ENCODE results near the gene ESYT2.

Gene ESYT2

GRCh38 chr7:158832994-158833393, 3.7 kb upstream of the ESYT2 start:
- POLR2A ChIA-PET, result interaction anchor here (0.9 to 1.2 kb wide), 2 partner anchors 20 to 129 kb away, joined by 3 read pairs; partner anchors contain the start of gene NCAPG2

DNA sequence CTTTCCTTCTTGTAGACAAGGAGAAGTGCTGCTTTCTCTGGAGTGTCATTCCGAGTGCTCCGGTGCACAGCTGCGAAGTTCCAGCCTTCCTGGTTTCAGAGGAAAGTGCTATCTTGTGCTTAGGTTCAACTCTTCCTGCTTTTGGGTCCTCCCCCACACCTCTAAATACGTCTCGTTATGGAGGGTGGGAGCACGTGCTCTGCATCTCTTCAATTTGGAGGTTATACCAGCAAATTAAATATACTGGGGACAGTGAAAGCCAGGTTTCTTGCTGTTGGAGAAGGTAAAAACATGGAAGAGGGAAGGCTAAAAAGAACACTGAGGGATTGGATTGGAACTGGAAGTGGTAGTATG, 2.4 kb upstream of the ESYT2 start:
- no peak overlapping the region for H3K27ac ChIP-seq (ENCODE audit: extremely low read depth, low read depth, low read length)
- H3K36me3 ChIP-seq (ENCODE audit: control insufficient read depth in 2 of 2, insufficient read depth in 1 of 2, low read length in 2 of 2), result no peaks in the 10 kb centered on the region
- no peaks in the 10 kb centered on the region for H3K9me3 ChIP-seq (ENCODE audit: control insufficient read depth, insufficient read depth, low read depth, low read length)
- no peak overlapping the region for H3K4me3 ChIP-seq (ENCODE audit: low read depth, low read length)
- no peaks in the 10 kb centered on the region for H3K4me1 ChIP-seq (ENCODE audit: control insufficient read depth, insufficient read depth, low read length)
- ChIA-PET POLR2A (interaction anchor here (1.2 kb wide), 1 partner anchor 21 kb away, joined by 3 read pairs; no protein-coding TSS in a partner anchor), CTCF (no interaction called here)
- TF ChIP-seq, protein P1, sequence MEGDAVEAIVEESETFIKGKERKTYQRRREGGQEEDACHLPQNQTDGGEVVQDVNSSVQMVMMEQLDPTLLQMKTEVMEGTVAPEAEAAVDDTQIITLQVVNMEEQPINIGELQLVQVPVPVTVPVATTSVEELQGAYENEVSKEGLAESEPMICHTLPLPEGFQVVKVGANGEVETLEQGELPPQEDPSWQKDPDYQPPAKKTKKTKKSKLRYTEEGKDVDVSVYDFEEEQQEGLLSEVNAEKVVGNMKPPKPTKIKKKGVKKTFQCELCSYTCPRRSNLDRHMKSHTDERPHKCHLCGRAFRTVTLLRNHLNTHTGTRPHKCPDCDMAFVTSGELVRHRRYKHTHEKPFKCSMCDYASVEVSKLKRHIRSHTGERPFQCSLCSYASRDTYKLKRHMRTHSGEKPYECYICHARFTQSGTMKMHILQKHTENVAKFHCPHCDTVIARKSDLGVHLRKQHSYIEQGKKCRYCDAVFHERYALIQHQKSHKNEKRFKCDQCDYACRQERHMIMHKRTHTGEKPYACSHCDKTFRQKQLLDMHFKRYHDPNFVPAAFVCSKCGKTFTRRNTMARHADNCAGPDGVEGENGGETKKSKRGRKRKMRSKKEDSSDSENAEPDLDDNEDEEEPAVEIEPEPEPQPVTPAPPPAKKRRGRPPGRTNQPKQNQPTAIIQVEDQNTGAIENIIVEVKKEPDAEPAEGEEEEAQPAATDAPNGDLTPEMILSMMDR (tag by site-specific recombination; IDR thresholded peaks at IDR 0.05), result no peak
- TF ChIP-seq ZIC2 (tag by site-specific recombination; IDR thresholded peaks at IDR 0.05) (no peak), ZBTB1 (tag by site-specific recombination; IDR thresholded peaks at IDR 0.05) (no peak), ZEB2 (tag by site-specific recombination; IDR thresholded peaks at IDR 0.05) (no peak), ZNF223 (tag by site-specific recombination; IDR thresholded peaks at IDR 0.05) (no peak), ZNF548 (tag by site-specific recombination; IDR thresholded peaks at IDR 0.05) (no peak), ZNF114 (tag by site-specific recombination; IDR thresholded peaks at IDR 0.05) (no peak), ZNF76 (tag by site-specific recombination; IDR thresholded peaks at IDR 0.05; ENCODE audit: borderline replicate concordance, low read depth) (no peak), ZNF423 (tag by site-specific recombination; IDR thresholded peaks at IDR 0.05) (no peak), ZNF214 (tag by site-specific recombination; IDR thresholded peaks at IDR 0.05; ENCODE audit: borderline replicate concordance) (no peak), ZNF514 (tag by site-specific recombination; IDR thresholded peaks at IDR 0.05) (no peak)
- TF ChIP-seq, protein P2, sequence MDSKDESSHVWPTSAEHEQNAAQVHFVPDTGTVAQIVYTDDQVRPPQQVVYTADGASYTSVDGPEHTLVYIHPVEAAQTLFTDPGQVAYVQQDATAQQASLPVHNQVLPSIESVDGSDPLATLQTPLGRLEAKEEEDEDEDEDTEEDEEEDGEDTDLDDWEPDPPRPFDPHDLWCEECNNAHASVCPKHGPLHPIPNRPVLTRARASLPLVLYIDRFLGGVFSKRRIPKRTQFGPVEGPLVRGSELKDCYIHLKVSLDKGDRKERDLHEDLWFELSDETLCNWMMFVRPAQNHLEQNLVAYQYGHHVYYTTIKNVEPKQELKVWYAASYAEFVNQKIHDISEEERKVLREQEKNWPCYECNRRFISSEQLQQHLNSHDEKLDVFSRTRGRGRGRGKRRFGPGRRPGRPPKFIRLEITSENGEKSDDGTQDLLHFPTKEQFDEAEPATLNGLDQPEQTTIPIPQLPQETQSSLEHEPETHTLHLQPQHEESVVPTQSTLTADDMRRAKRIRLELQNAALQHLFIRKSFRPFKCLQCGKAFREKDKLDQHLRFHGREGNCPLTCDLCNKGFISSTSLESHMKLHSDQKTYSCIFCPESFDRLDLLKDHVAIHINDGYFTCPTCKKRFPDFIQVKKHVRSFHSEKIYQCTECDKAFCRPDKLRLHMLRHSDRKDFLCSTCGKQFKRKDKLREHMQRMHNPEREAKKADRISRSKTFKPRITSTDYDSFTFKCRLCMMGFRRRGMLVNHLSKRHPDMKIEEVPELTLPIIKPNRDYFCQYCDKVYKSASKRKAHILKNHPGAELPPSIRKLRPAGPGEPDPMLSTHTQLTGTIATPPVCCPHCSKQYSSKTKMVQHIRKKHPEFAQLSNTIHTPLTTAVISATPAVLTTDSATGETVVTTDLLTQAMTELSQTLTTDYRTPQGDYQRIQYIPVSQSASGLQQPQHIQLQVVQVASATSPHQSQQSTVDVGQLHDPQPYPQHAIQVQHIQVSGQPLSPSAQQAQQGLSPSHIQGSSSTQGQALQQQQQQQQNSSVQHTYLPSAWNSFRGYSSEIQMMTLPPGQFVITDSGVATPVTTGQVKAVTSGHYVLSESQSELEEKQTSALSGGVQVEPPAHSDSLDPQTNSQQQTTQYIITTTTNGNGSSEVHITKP (tag by site-specific recombination; IDR thresholded peaks at IDR 0.05), result no peak

More at GRCh38 chr7:158832994-158833393, 3.7 kb upstream of the ESYT2 start:
- Histone ChIP-seq H3K27ac (ENCODE audit: extremely low read depth, low read depth, low read length) (no peak overlapping the region), H3K9me3 (ENCODE audit: control insufficient read depth, insufficient read depth, low read depth, low read length) (no peaks in the 10 kb centered on the region), H3K4me3 (ENCODE audit: low read depth, low read length) (no peak overlapping the region), H3K36me3 (ENCODE audit: control insufficient read depth in 2 of 2, insufficient read depth in 1 of 2, low read length in 2 of 2) (no peaks in the 10 kb centered on the region), H3K4me1 (ENCODE audit: control insufficient read depth, insufficient read depth, low read length) (no peaks in the 10 kb centered on the region)
- CTCF ChIA-PET, result no interaction called here
- no peak for TF ChIP-seq ZNF792 (tag by site-specific recombination; IDR thresholded peaks at IDR 0.05)
- no peak for TF ChIP-seq ZBTB1 (tag by site-specific recombination; IDR thresholded peaks at IDR 0.05)
- no peak for TF ChIP-seq ZNF184 (tag by site-specific recombination; IDR thresholded peaks at IDR 0.05)
- TF ChIP-seq ZBTB6 (tag by site-specific recombination; IDR thresholded peaks at IDR 0.05), result no peak
- TF ChIP-seq ZFP69B (tag by site-specific recombination; IDR thresholded peaks at IDR 0.05), result no peak
- no peak for TF ChIP-seq GLIS1 (tag by site-specific recombination; IDR thresholded peaks at IDR 0.05)
- TF ChIP-seq ZNF138 (tag by site-specific recombination; IDR thresholded peaks at IDR 0.05; ENCODE audit: borderline replicate concordance), result no peak
- TF ChIP-seq MZF1 (tag by site-specific recombination; IDR thresholded peaks at IDR 0.05; ENCODE audit: borderline replicate concordance), result no peak
- TF ChIP-seq TSHZ1 (tag by site-specific recombination; IDR thresholded peaks at IDR 0.05; ENCODE audit: borderline replicate concordance), result no peak
- TF ChIP-seq, protein P3, sequence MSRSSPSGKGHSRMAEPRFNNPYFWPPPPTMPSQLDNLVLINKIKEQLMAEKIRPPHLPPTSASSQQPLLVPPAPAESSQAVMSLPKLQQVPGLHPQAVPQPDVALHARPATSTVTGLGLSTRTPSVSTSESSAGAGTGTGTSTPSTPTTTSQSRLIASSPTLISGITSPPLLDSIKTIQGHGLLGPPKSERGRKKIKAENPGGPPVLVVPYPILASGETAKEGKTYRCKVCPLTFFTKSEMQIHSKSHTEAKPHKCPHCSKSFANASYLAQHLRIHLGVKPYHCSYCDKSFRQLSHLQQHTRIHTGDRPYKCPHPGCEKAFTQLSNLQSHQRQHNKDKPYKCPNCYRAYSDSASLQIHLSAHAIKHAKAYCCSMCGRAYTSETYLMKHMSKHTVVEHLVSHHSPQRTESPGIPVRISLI (tag by site-specific recombination; IDR thresholded peaks at IDR 0.05), result no peak
- TF ChIP-seq ZNF423 (tag by site-specific recombination; IDR thresholded peaks at IDR 0.05), result no peak
- no peak for TF ChIP-seq ZNF202 (tag by site-specific recombination; IDR thresholded peaks at IDR 0.05; ENCODE audit: borderline replicate concordance)
- TF ChIP-seq ZNF776 (tag by site-specific recombination; IDR thresholded peaks at IDR 0.05; ENCODE audit: borderline replicate concordance), result no peak
- TF ChIP-seq KLF1 (tag by site-specific recombination; IDR thresholded peaks at IDR 0.05), result no peak
- no peak for TF ChIP-seq ZNF221 (tag by site-specific recombination; IDR thresholded peaks at IDR 0.05; ENCODE audit: borderline replicate concordance)
